Measurements from ENCODE around the gene PSMC5. TPM values are rescaled to one million over a fixed set of nuclear protein-coding genes. Genes with fewer than 3 reads are reported as not detected.
"Not testable (repeated sequence)": the region's sequence is repeated elsewhere in the genome, so short reads cannot be mapped to it uniquely, and the experiment has no call there.

The PSMC5 gene
- total and polyA plus RNA-seq, 8 donors: 89.8 to 151 (median 133) TPM

- intact Hi-C loops (cut with DNase I): no loop called here
- H3K4me1 ChIP-seq: no peaks in the 10 kb centered on the region
- no peak for TF ChIP-seq CTCF (IDR thresholded peaks at IDR 0.05)
- DNase-seq (no peak), ATAC-seq (no peak)
- no peaks in the 10 kb centered on the region for H3K36me3 ChIP-seq
- H3K9me3 ChIP-seq: no peaks in the 10 kb centered on the region
- H3K27ac ChIP-seq: no peak overlapping the region
- no peaks in the 10 kb centered on the region for H3K27me3 ChIP-seq
- no peak overlapping the region for H3K4me3 ChIP-seq
Observed at GRCh38 chr17:63854709-63855108, 27.5 kb downstream of the PSMC5 start.

- H3K9me3 ChIP-seq: no peaks in the 10 kb centered on the region
- intact Hi-C loops (cut with DNase I): no loop called here
Observed at GRCh38 chr17:63855185-63855584, 28.0 kb downstream of the PSMC5 start.

GRCh38 chr17:63856425-63856824, 29.2 kb downstream of the PSMC5 start:
- H3K4me1 ChIP-seq; H3K27me3 ChIP-seq; DNase-seq; intact Hi-C loops (cut with DNase I); H3K36me3 ChIP-seq; H3K4me3 ChIP-seq; H3K9me3 ChIP-seq; ATAC-seq; H3K27ac ChIP-seq: not testable (repeated sequence)

More at GRCh38 chr17:63855185-63855584, 28.0 kb downstream of the PSMC5 start:
- ATAC-seq (no peak), DNase-seq (no peak)
- Histone ChIP-seq H3K27me3 (no peaks in the 10 kb centered on the region), H3K4me1 (no peaks in the 10 kb centered on the region), H3K27ac (no peak overlapping the region), H3K36me3 (no peaks in the 10 kb centered on the region), H3K4me3 (no peak overlapping the region)
- no peak for TF ChIP-seq CTCF (IDR thresholded peaks at IDR 0.05)

GRCh38 chr17:63859257-63859656, 32.0 kb downstream of the PSMC5 start:
- no peaks in the 10 kb centered on the region for H3K27me3 ChIP-seq
- no peak for ATAC-seq
- no peak for TF ChIP-seq CTCF (IDR thresholded peaks at IDR 0.05)

GRCh38 chr17:63866625-63867024, 39.4 kb downstream of the PSMC5 start:
- H3K4me3 ChIP-seq; DNase-seq; H3K4me1 ChIP-seq; H3K27ac ChIP-seq; H3K9me3 ChIP-seq; intact Hi-C loops (cut with DNase I); H3K36me3 ChIP-seq; H3K27me3 ChIP-seq: not testable (repeated sequence)
- peak; percentile 31 for ATAC-seq

More at GRCh38 chr17:63859257-63859656, 32.0 kb downstream of the PSMC5 start:
- Histone ChIP-seq H3K4me1 (no peaks in the 10 kb centered on the region), H3K36me3 (no peaks in the 10 kb centered on the region), H3K27ac (no peak overlapping the region), H3K4me3 (no peak overlapping the region), H3K9me3 (no peaks in the 10 kb centered on the region)
- DNase-seq: no peak
- intact Hi-C loops (cut with DNase I): no loop called here

- intact Hi-C loops (cut with DNase I); H3K9me3 ChIP-seq; DNase-seq; H3K36me3 ChIP-seq; H3K4me1 ChIP-seq; H3K4me3 ChIP-seq; H3K27me3 ChIP-seq; H3K27ac ChIP-seq: not testable (repeated sequence)
- peak; percentile 57 for ATAC-seq
Observed at GRCh38 chr17:63869491-63870291, 42.5 kb downstream of the PSMC5 start.

- intact Hi-C loops (cut with DNase I); H3K36me3 ChIP-seq; H3K4me3 ChIP-seq; DNase-seq; H3K4me1 ChIP-seq; H3K27ac ChIP-seq; H3K27me3 ChIP-seq; H3K9me3 ChIP-seq; ATAC-seq: not testable (repeated sequence)
Observed at GRCh38 chr17:63870292-63870665, 43.0 kb downstream of the PSMC5 start.

GRCh38 chr17:63871646-63872365, 44.6 kb downstream of the PSMC5 start:
- H3K27me3 ChIP-seq; intact Hi-C loops (cut with DNase I); ATAC-seq: not testable (repeated sequence)

GRCh38 chr17:63873577-63873976, 46.3 kb downstream of the PSMC5 start, which contains the start of gene CSH2:
CSH2 (minus strand) TSS chr17:63873677; CDS start chr17:63873614, 63 bp downstream.
- H3K9me3 ChIP-seq; H3K36me3 ChIP-seq; intact Hi-C loops (cut with DNase I); H3K27ac ChIP-seq; H3K4me3 ChIP-seq; H3K4me1 ChIP-seq; ATAC-seq; H3K27me3 ChIP-seq; DNase-seq: not testable (repeated sequence)

More at GRCh38 chr17:63871646-63872365, 44.6 kb downstream of the PSMC5 start:
- H3K36me3 ChIP-seq, DNase-seq, H3K9me3 ChIP-seq, H3K4me3 ChIP-seq, H3K27ac ChIP-seq, H3K4me1 ChIP-seq: not testable (repeated sequence)

- H3K27ac ChIP-seq; H3K9me3 ChIP-seq; intact Hi-C loops (cut with DNase I); H3K36me3 ChIP-seq; DNase-seq; ATAC-seq; H3K4me1 ChIP-seq; H3K27me3 ChIP-seq; H3K4me3 ChIP-seq: not testable (repeated sequence)
Observed at GRCh38 chr17:63874061-63874626, 46.9 kb downstream of the PSMC5 start.

All from left lung (tissue), 10 donors.